BJ (cell line): ENCODE measurements around the gene EPPIN. TPM values are rescaled to one million over a fixed set of nuclear protein-coding genes. Genes with fewer than 3 reads are reported as not detected.

Experiments used
- CTCF ChIA-PET: fragments of 350-600 bp; formaldehyde crosslinking; extraction: SDS; loops from one replicate; lab custom pipeline; 2021; ENCODE audit warnings: antibody characterized with exemption, inconsistent platforms; lab: Yijun Ruan, JAX
- POLR2A ChIA-PET: fragments of 300-600 bp; sonication (Branson Sonifier 250); formaldehyde crosslinking; extraction: SDS; loops from one replicate; lab custom pipeline; 2021; ENCODE audit warnings: antibody characterized with exemption; lab: Charles Lee
- DNase-seq: peaks from one replicate; pipeline ENCODE4 v3.0.0-alpha.2; 2011; ENCODE audit warnings: low read depth
- H3K27me3 ChIP-seq: 2 replicates; pipeline ENCODE4 v1.6.0; 2011; ENCODE audit warnings: low read length; ENCODE audit not compliant: control insufficient read depth, insufficient read depth
- H3K36me3 ChIP-seq: 2 replicates; pipeline ENCODE4 v1.5.1; 2011; ENCODE audit warnings: low read length; ENCODE audit not compliant: control insufficient read depth, insufficient read depth
- H3K4me3 ChIP-seq: 2 replicates; pipeline ENCODE4 v1.5.1; 2011; ENCODE audit warnings: low read depth, mild to moderate bottlenecking, control low read depth, low read length
- CTCF ChIP-seq: IDR thresholded peaks from 2 replicates; pipeline ENCODE4 v1.5.1; 2011; ENCODE audit warnings: low read depth, mild to moderate bottlenecking, control low read depth, inconsistent platforms, low read length, moderate library complexity; ENCODE audit not compliant: insufficient read depth
- polyA plus RNA-seq: library from polyadenylated mRNA; depleted of rRNA; stranded (reverse); fragments of >200 nt; gene quantifications from 2 replicates; pipeline ENCODE4 v1.2.3, GENCODE V29; 2011

The EPPIN gene
- polyA plus RNA-seq, 1 experiment, result not detected

DNA sequence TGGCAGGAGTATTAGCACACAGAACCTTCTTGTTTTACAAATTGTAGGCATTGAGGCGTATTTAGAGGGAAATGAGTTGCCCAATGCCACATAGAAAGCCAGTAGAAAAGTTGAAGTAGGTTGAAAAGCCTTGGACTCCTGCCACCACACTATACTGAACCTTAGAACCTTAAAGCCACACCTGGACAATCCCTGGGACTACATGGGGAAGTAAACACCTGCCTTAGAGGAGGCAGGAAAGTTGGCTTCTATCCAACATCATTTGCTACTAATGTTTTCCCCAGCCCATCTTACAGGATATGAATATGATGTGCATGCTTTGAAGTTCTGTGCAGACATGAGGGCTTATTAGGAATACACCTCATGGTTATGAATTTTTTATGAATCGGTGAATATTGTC, 5.3 kb upstream of the EPPIN start:
- no peaks in the 10 kb centered on the region for H3K36me3 ChIP-seq
- no peak overlapping the region for H3K4me3 ChIP-seq
- CTCF ChIA-PET, result no interaction called here
- DNase-seq, result no peak
- POLR2A ChIA-PET, result no interaction called here
- no peak for TF ChIP-seq CTCF
- H3K27me3 ChIP-seq, result no peaks in the 10 kb centered on the region

DNA sequence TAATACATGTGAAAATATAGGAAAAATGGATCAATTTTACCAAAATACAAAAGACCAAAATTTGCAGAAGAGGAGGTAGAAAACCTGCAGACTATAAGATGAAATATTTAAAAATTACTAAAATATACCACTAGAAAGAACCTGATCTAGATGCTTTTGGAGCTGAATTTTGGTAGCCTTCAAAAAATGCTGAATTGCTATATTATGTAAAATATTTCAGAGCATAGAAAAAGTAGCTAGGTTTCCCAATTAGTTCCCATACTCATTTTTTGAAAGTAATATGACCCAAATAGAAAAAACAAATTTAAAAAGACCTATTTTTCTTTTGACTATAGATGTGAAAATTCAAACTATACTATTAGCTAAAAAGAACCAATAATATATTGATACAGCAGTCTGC, 3.6 kb upstream of the EPPIN start:
- CTCF ChIA-PET, result interaction anchor here (2.3 kb wide), 1 partner anchor 220 kb away, joined by 15 read pairs; no protein-coding TSS in a partner anchor
- DNase-seq, result no peak
- TF ChIP-seq CTCF, result no peak
- no peak overlapping the region for H3K4me3 ChIP-seq
- no peaks in the 10 kb centered on the region for H3K36me3 ChIP-seq
- POLR2A ChIA-PET, result no interaction called here
- H3K27me3 ChIP-seq, result peaks cover 2% of the 10 kb centered on the region; the same call in 1 of the 2 replicates

DNA sequence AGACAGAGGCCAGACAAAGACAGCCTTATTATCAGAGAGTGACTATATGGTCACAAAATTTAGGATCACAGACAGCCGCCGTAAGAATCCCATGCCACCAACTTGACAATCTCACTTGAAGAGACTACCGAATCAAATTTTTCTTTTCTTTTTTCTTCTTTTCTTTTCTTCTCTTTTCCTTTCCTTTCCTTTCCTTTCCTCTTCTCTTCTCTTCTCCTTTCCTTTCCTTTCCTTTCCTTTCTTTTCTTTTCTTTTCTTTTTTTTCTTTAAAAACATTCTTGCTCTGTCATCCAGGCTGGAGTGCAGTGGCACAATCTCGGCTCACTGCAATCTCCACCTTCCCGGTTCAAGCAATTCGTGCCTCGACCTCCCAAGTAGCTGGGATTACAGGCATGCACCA, 1.2 kb upstream of the EPPIN start:
- no peak for TF ChIP-seq CTCF
- no peaks in the 10 kb centered on the region for H3K36me3 ChIP-seq
- H3K27me3 ChIP-seq, result peaks cover 2% of the 10 kb centered on the region; the same call in 1 of the 2 replicates
- DNase-seq, result no peak
- ChIA-PET CTCF (interaction anchor here (0.6 to 2.4 kb wide), 3 partner anchors 12 to 223 kb away, joined by 3 to 31 read pairs (median 4); no protein-coding TSS in a partner anchor), POLR2A (no interaction called here)
- no peak overlapping the region for H3K4me3 ChIP-seq

DNA sequence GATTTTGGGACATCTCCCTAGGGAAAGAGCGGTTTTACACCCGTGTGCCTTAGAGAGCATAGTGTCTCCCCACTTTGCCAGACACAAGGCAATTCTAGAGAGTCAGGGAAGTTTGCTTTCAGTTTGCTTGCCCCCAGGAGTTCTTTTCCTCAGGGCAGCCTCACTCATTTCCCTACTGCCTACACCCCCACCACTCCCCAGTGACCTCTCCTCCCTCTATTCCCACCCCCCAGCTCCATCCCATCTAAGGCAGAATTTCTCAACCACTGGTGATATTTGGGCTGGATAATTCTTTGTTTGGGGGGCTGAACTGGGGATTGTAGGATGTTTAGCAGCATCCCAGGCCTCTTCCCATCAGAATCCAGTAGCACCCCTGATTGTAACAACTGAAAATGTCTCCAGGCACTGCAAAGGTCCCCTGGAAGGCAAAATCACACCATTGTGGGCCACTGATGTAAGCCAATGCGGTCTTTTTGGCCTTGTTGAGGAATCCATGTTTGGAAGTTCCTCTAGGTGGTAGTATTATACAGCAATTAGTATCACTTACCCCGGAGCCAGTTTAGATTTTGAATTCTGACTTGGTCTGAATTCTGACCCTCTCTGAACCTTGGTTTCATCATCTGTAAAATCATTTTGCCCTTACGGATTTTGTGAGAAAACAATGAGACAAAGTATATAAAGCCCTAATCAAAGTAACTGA, 1.3 kb downstream of the EPPIN start:
- peak; percentile 40 for TF ChIP-seq CTCF
- ChIA-PET POLR2A (no interaction called here), CTCF (interaction anchor here (0.6 to 1.6 kb wide), 3 partner anchors 40 to 322 kb away, joined by 3 to 28 read pairs (median 3); no protein-coding TSS in a partner anchor)
- H3K36me3 ChIP-seq, result no peaks in the 10 kb centered on the region
- peaks cover 2% of the 10 kb centered on the region; the same call in 1 of the 2 replicates for H3K27me3 ChIP-seq
- no peak overlapping the region for H3K4me3 ChIP-seq
- no peak for DNase-seq

DNA sequence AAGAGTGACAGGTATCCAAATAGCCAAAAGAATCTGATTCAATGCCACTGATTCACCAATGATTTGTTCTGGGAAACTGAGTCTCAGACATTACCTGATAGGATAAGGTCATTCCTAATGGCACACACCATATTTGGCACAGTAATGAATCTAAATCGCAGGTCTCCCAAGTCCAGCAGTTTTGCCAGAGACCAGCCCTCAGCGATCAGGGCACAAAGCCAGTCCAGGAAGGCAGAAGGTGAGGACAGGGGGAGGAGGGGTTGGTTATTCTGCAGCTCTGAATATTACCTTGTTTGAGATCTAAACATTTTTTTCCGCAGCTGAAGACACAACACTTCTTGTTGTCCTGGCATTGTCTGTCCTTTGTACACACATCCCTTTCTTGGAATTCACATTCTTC, 1.9 kb downstream of the EPPIN start:
- POLR2A ChIA-PET, result no interaction called here

More for the DNA sequence above, 1.9 kb downstream of the EPPIN start:
- CTCF ChIA-PET, result interaction anchor here (0.6 to 1.6 kb wide), 3 partner anchors 39 to 323 kb away, joined by 3 to 28 read pairs (median 3); no protein-coding TSS in a partner anchor
- peaks cover 2% of the 10 kb centered on the region; the same call in 1 of the 2 replicates for H3K27me3 ChIP-seq
- no peak overlapping the region for H3K4me3 ChIP-seq
- no peaks in the 10 kb centered on the region for H3K36me3 ChIP-seq
- no peak for DNase-seq
- TF ChIP-seq CTCF, result no peak
